Measurements from ENCODE around the gene LDLRAD1. TPM values are rescaled to one million over a fixed set of nuclear protein-coding genes. Genes with fewer than 3 reads are reported as not detected.

The LDLRAD1 gene
- total and polyA plus RNA-seq, 2 donors (not counting 3 experiments of a cell fraction or from before 2014, with no cell fraction given): not detected

GRCh38 chr1:54047384-54048305 lies 29.7 kb upstream of the LDLRAD1 start:
- Histone ChIP-seq H3K4me1 (ENCODE audit: control insufficient read depth, extremely low read depth, insufficient read depth, low read length) (peaks cover 23% of the 10 kb centered on the region), H3K9me3 (replicated peaks; ENCODE audit: control insufficient read depth, insufficient read depth, low read length) (no peaks in the 10 kb centered on the region), H3K4me3 (replicated peaks in 1 of 3; ENCODE audit: insufficient read depth in 1 of 3, low read depth in 1 of 3, low read length in 3 of 3) (no peak overlapping the region), H3K79me2 (ENCODE audit: control insufficient read depth, insufficient read depth, low read length) (peaks cover 35% of the 10 kb centered on the region), H3K9ac (replicated peaks; ENCODE audit: extremely low read depth, insufficient read depth, low read length) (no peak overlapping the region), H2AFZ (ENCODE audit: low read depth, low read length) (no peak overlapping the region), H3K4me2 (ENCODE audit: insufficient read depth, low read length) (peak overlapping the region; percentile 83), H4K20me1 (replicated peaks; ENCODE audit: control insufficient read depth, extremely low read depth, insufficient read depth, low read length) (no peaks in the 10 kb centered on the region), H3K27ac (ENCODE audit: insufficient read depth, low read depth, low read length) (no peak overlapping the region), H3K9me1 (replicated peaks; ENCODE audit: control insufficient read depth, extremely low read depth, insufficient read depth, low read length) (peaks cover 2% of the 10 kb centered on the region), H3K36me3 (ENCODE audit: control insufficient read depth in 2 of 2, extremely low read depth in 1 of 2, insufficient read depth in 2 of 2, low read length in 2 of 2) (no peaks in the 10 kb centered on the region), H3K27me3 (ENCODE audit: control insufficient read depth in 2 of 2, insufficient read depth in 2 of 2, low read length in 2 of 2) (no peaks in the 10 kb centered on the region)
- BruUV-seq (replicated peaks): no TSS peak
- dilution Hi-C loops (cut with MboI; ENCODE audit: extremely low pct_ligation_motif_present, low sequenced_read_pairs): no loop called here
- FAIRE-seq (peak; percentile 48), DNase-seq (ENCODE audit: low read depth, low spot score) (peak; percentile 26)
- POLR2A ChIA-PET: no interaction called here
- intact Hi-C loops (cut with micrococcal nuclease): no loop called here
- peak; percentile 13 for TF ChIP-seq FOS (IDR thresholded peaks at IDR 0.05; ENCODE audit: borderline replicate concordance, insufficient read depth, low read length)
- no peak for TF ChIP-seq POLR2A (IDR thresholded peaks at IDR 0.05; ENCODE audit: low read depth, low read length)
- TF ChIP-seq, protein P1, sequence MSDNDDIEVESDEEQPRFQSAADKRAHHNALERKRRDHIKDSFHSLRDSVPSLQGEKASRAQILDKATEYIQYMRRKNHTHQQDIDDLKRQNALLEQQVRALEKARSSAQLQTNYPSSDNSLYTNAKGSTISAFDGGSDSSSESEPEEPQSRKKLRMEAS (IDR thresholded peaks at IDR 0.05; ENCODE audit: insufficient read depth, insufficient read length): no peak
- CTCF ChIA-PET: interaction anchor here (1.0 to 2.2 kb wide), 6 partner anchors 14 to 169 kb away, joined by 3 to 6 read pairs (median 4); no protein-coding TSS in a partner anchor

DNA sequence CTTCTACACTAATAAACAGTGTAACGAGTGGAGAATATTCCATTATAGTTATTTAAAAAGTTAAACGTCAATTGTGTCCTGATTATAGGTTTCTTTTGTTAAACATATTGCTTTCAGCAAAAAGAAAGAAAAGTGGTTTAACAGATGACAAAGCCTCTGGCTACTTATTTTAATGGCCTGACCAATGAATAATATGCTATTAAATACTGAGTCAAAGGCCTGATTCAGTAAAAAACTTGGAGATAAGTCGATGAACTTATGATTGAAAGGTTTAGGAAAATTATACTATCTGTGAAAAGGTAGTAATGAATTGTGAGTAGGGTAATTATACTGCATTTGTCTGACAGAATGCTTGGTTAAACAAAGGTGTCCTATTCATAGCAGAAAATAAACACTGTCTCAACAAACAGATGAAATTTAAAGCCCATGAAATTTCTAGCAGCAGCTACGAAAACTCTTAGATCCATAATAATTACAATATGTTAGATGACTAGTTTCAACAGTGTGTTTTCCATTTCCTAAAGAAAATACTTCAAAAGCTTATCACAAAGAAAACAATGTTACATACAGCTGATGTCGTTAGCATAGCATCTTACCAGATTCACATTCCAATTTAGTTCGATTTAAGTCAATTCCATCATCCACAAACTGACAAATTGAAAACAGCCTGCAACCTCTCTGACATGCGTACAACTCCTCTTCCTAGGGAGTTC lies 28.8 kb upstream of the LDLRAD1 start:
- H3K4me2 ChIP-seq (ENCODE audit: insufficient read depth, low read length): peak overlapping the region; percentile 83
- H3K9ac ChIP-seq (replicated peaks; ENCODE audit: extremely low read depth, insufficient read depth, low read length): no peak overlapping the region
- ChIA-PET CTCF (no interaction called here), POLR2A (no interaction called here)
- FAIRE-seq: no peak
- H3K27ac ChIP-seq (ENCODE audit: insufficient read depth, low read depth, low read length): peak overlapping the region; percentile 19
- no peaks in the 10 kb centered on the region for H3K27me3 ChIP-seq (ENCODE audit: control insufficient read depth in 2 of 2, insufficient read depth in 2 of 2, low read length in 2 of 2)
- H3K4me1 ChIP-seq (ENCODE audit: control insufficient read depth, extremely low read depth, insufficient read depth, low read length): peaks cover 22% of the 10 kb centered on the region
- H3K9me3 ChIP-seq (replicated peaks; ENCODE audit: control insufficient read depth, insufficient read depth, low read length): no peaks in the 10 kb centered on the region
- peaks cover 27% of the 10 kb centered on the region for H3K79me2 ChIP-seq (ENCODE audit: control insufficient read depth, insufficient read depth, low read length)
- TF ChIP-seq JUN (IDR thresholded peaks at IDR 0.05; ENCODE audit: borderline replicate concordance, insufficient read depth, insufficient read length, low read depth) (no peak), FOS (IDR thresholded peaks at IDR 0.05; ENCODE audit: borderline replicate concordance, insufficient read depth, low read length) (no peak), POLR2A (IDR thresholded peaks at IDR 0.05; ENCODE audit: low read depth, low read length) (no peak)
- dilution Hi-C loops (cut with MboI; ENCODE audit: extremely low pct_ligation_motif_present, low sequenced_read_pairs) (no loop called here), intact Hi-C loops (cut with micrococcal nuclease) (no loop called here)
- BruUV-seq (replicated peaks): no TSS peak
- H4K20me1 ChIP-seq (replicated peaks; ENCODE audit: control insufficient read depth, extremely low read depth, insufficient read depth, low read length): no peaks in the 10 kb centered on the region
- peaks cover 2% of the 10 kb centered on the region for H3K9me1 ChIP-seq (replicated peaks; ENCODE audit: control insufficient read depth, extremely low read depth, insufficient read depth, low read length)
- H2AFZ ChIP-seq (ENCODE audit: low read depth, low read length): no peak overlapping the region
- H3K36me3 ChIP-seq (ENCODE audit: control insufficient read depth in 2 of 2, extremely low read depth in 1 of 2, insufficient read depth in 2 of 2, low read length in 2 of 2): peaks cover 0 to 4% of the 10 kb centered on the region in 2 experiments
- DNase-seq (ENCODE audit: low read depth, low spot score): peak; percentile 48
- H3K4me3 ChIP-seq (replicated peaks in 1 of 3; ENCODE audit: insufficient read depth in 1 of 3, low read depth in 1 of 3, low read length in 3 of 3): no peak overlapping the region

Data from endothelial cell of umbilical vein (primary cell).